ENCODE results near the gene COA4.

COA4 gene

GRCh38 chr11:73866095-73866579, 10.5 kb downstream of the COA4 start:
- DNase-seq (ENCODE audit: low spot score), result no peak

DNA sequence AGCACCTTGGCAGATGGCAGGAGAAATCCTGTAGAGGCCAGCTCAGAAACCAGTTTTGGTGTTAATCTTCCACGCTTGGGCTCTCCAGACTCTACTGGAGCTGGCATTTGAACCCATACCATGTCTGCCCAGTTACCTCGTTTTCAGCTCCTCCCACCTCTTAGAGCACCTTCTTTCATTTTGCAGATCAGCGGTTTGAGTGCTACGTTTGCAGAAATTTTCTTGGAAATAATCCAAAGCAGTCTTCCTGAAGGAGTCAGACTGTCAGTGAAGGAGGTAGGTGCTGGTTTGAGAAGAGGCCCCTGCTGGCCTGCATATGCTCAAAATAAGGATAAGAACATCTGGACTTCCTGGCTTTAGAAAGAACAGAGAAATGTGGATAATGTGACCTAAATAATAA, 13.7 kb downstream of the COA4 start:
- no peak for DNase-seq (ENCODE audit: low spot score)

- DNase-seq (ENCODE audit: low spot score), result no peak
Measured at GRCh38 chr11:73860202-73860601, 16.4 kb downstream of the COA4 start.

GRCh38 chr11:73859671-73860070, 17.0 kb downstream of the COA4 start:
- no peak for DNase-seq (ENCODE audit: low spot score)

DNA sequence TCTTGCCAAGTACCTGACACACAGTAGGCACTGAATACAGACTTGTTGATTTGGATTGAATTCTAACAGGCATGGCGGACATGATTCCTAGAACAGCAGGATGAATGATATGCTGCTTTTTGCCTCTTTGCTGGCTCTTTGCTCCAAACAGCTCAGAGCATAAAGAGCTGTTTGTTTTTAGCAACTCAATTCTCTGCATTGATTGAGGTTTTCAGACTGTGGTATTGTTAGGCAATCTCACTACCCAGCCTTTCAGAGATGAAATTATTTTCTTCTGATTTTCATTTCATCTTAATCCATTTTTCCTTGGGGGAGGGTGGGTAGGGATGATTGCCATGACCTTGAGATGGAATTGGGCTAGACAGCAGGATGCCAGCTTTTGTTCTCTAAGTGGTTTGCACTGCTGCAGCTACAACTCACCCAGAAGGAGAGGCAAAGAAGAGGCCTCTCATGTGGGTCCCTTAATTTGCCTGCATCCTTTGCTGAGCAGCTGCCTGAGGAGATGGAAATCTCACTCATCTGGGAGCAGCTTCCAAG, 20.5 kb downstream of the COA4 start:
- DNase-seq (ENCODE audit: low spot score), result peak; percentile 40

- DNase-seq (ENCODE audit: low spot score), result no peak
Measured at GRCh38 chr11:73854680-73855079, 22.0 kb downstream of the COA4 start.

GRCh38 chr11:73852049-73852448, 24.6 kb downstream of the COA4 start:
- DNase-seq (ENCODE audit: low spot score), result no peak

GRCh38 chr11:73851046-73851764, 25.4 kb downstream of the COA4 start:
- DNase-seq (ENCODE audit: low spot score), result no peak

GRCh38 chr11:73839123-73839457, 37.6 kb downstream of the COA4 start:
- DNase-seq (ENCODE audit: low spot score), result no peak

DNA sequence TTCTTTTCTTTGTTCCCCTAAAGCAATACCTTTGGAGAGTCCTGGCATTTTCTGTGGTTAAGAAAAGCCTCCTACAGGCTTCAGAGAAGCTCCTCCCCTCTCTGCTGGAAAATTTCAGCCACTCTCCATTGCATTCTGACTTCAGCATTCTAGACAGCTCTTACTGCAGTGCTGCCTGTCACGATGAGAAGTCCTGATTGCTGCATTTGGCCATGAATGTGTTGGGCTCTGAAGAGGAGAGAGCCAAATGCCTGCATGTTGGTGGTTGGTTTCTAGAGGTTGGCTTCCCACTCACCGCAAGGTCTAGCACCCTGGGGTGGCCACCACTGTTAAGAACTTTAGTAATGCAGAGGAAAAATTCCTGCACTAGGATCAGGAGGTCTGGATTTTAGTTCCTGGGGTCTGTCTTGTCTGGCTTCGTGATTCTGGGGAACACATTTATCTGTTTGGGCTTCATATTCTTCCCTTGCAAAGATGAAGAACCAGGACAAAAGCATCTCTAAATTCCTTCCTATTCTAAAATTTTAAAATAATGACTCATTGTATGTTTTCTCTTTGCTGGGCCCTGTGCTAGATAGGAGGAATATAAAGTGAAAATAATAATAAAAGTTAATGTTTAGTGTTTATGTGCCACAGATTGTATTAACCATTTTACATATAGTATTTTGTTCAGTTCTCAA, 38.1 kb downstream of the COA4 start:
- no peak for DNase-seq (ENCODE audit: low spot score)

GRCh38 chr11:73833067-73833466, 43.6 kb downstream of the COA4 start:
- DNase-seq (ENCODE audit: low spot score), result no peak

- no peak for DNase-seq (ENCODE audit: low spot score)
Measured at GRCh38 chr11:73830261-73830660, 46.4 kb downstream of the COA4 start.

Measured in SK-N-DZ (cell line).